EH (cell line): Measurements from ENCODE around the gene CCDC12.

Experiments used
- DNase-seq: peaks from one replicate; pipeline ENCODE4 v3.0.0-alpha.2; 2015; ENCODE audit warnings: low read depth

Gene CCDC12

GRCh38 chr3:47007482-47008233 lies 31.1 kb upstream of the CCDC12 start:
- DNase-seq: no peak

- DNase-seq: no peak
Observed at GRCh38 chr3:47007001-47007400, 30.5 kb upstream of the CCDC12 start.

- DNase-seq: no peak
Observed at GRCh38 chr3:47006145-47006651, 29.7 kb upstream of the CCDC12 start.

GRCh38 chr3:47005212-47006144 lies 28.9 kb upstream of the CCDC12 start:
- no peak for DNase-seq

GRCh38 chr3:47004369-47005211 lies 28.0 kb upstream of the CCDC12 start:
- no peak for DNase-seq

- no peak for DNase-seq
Observed at GRCh38 chr3:47003461-47004368, 27.2 kb upstream of the CCDC12 start.

GRCh38 chr3:47003056-47003410 lies 26.5 kb upstream of the CCDC12 start:
- DNase-seq: no peak

- DNase-seq: no peak
Observed at GRCh38 chr3:47002171-47003055, 25.9 kb upstream of the CCDC12 start.

GRCh38 chr3:47001731-47002170 lies 25.2 kb upstream of the CCDC12 start:
- no peak for DNase-seq

- no peak for DNase-seq
Observed at GRCh38 chr3:47000922-47001730, 24.6 kb upstream of the CCDC12 start.

- DNase-seq: peak; percentile 68
Observed at GRCh38 chr3:47000198-47000815, 23.8 kb upstream of the CCDC12 start.

GRCh38 chr3:46999516-47000197 lies 23.1 kb upstream of the CCDC12 start:
- no peak for DNase-seq

- DNase-seq: no peak
Observed at GRCh38 chr3:46998852-46999515, 22.4 kb upstream of the CCDC12 start.

- DNase-seq: peak; percentile 47
Observed at GRCh38 chr3:46998121-46998851, 21.7 kb upstream of the CCDC12 start.

- DNase-seq: no peak
Observed at GRCh38 chr3:46997453-46998091, 21.0 kb upstream of the CCDC12 start.
